VCaP (cell line): ENCODE data around the gene GLOD5.

ENCODE experiments used
- H3K27ac ChIP-seq: fragments of 450-650 bp; 2 replicates; pipeline ENCODE4 v1.5.1; 2017
- CTCF ChIP-seq: fragments of 450-650 bp; conservative IDR thresholded peaks from 2 replicates; pipeline ENCODE4 v1.5.1; 2017; ENCODE audit warnings: mild to moderate bottlenecking, moderate library complexity

The GLOD5 gene

GRCh38 chrX:48786825-48787504, 25.4 kb downstream of the GLOD5 start:
- no peak overlapping the region for H3K27ac ChIP-seq
- TF ChIP-seq CTCF, result no peak

GRCh38 chrX:48787505-48788443, 26.2 kb downstream of the GLOD5 start:
- no peak overlapping the region for H3K27ac ChIP-seq
- TF ChIP-seq CTCF, result no peak

- no peak for TF ChIP-seq CTCF
- H3K27ac ChIP-seq, result no peak overlapping the region
Measured at GRCh38 chrX:48789366-48790220, 28.0 kb downstream of the GLOD5 start.

GRCh38 chrX:48790477-48790876, 28.9 kb downstream of the GLOD5 start:
- no peak for TF ChIP-seq CTCF
- H3K27ac ChIP-seq, result no peak overlapping the region

- no peak for TF ChIP-seq CTCF
- no peak overlapping the region for H3K27ac ChIP-seq
Measured at GRCh38 chrX:48791063-48791820, 29.7 kb downstream of the GLOD5 start.

GRCh38 chrX:48792219-48792618, 30.7 kb downstream of the GLOD5 start:
- TF ChIP-seq CTCF, result no peak
- H3K27ac ChIP-seq, result no peak overlapping the region
